Nephron (organoid): ENCODE results near the gene LTB4R.
"Not testable (repeated sequence)": the region's sequence is repeated elsewhere in the genome, so short reads cannot be mapped to it uniquely, and the experiment has no call there.

ENCODE experiments used
- H3K27ac Mint-ChIP-seq, 3 experiments: 2 replicates each; pipeline ENCODE4 v1.8.0; 2020; ENCODE audit warnings: mixed read lengths in 3 of 3, mild to moderate bottlenecking in 2 of 3, moderate library complexity in 1 of 3
- H3K27me3 Mint-ChIP-seq: 2 replicates; pipeline ENCODE4 v1.8.0; 2021; ENCODE audit warnings: low read depth, mild to moderate bottlenecking, moderate library complexity, mixed read lengths
- H3K36me3 Mint-ChIP-seq: 2 replicates; pipeline ENCODE4 v1.8.0; 2020; ENCODE audit warnings: low read depth, mixed read lengths
- H3K4me1 Mint-ChIP-seq: 2 replicates; pipeline ENCODE4 v1.8.0; 2020; ENCODE audit warnings: mixed read lengths
- H3K4me3 Mint-ChIP-seq, 3 experiments: 2 replicates each; pipeline ENCODE4 v1.8.0; 2020; ENCODE audit warnings: mild to moderate bottlenecking in 3 of 3, mixed read lengths in 3 of 3, moderate library complexity in 2 of 3
- H3K9me3 Mint-ChIP-seq: 2 replicates; pipeline ENCODE4 v1.8.0; 2020; ENCODE audit warnings: mixed read lengths
- CTCF ChIP-seq, 3 experiments: fragments of 200-600 bp; sonication (generic); IDR thresholded peaks; one replicate each; pipeline ENCODE4 v1.5.0; 2021; ENCODE audit warnings: antibody characterized with exemption in 3 of 3; ENCODE audit not compliant: unreplicated experiment in 3 of 3

Gene LTB4R

GRCh38 chr14:24351517-24351916 is 40.2 kb downstream of the LTB4R start:
- Mint-ChIP-seq H3K4me1 (no peaks in the 10 kb centered on the region), H3K4me3 (no peak overlapping the region), H3K9me3 (no peaks in the 10 kb centered on the region), H3K27me3 (peaks cover 42% of the 10 kb centered on the region), H3K27ac (no peak overlapping the region), H3K36me3 (no peaks in the 10 kb centered on the region)
- no peak for TF ChIP-seq CTCF (IDR thresholded peaks at IDR 0.05; ENCODE audit: unreplicated experiment in 3 of 3)

DNA sequence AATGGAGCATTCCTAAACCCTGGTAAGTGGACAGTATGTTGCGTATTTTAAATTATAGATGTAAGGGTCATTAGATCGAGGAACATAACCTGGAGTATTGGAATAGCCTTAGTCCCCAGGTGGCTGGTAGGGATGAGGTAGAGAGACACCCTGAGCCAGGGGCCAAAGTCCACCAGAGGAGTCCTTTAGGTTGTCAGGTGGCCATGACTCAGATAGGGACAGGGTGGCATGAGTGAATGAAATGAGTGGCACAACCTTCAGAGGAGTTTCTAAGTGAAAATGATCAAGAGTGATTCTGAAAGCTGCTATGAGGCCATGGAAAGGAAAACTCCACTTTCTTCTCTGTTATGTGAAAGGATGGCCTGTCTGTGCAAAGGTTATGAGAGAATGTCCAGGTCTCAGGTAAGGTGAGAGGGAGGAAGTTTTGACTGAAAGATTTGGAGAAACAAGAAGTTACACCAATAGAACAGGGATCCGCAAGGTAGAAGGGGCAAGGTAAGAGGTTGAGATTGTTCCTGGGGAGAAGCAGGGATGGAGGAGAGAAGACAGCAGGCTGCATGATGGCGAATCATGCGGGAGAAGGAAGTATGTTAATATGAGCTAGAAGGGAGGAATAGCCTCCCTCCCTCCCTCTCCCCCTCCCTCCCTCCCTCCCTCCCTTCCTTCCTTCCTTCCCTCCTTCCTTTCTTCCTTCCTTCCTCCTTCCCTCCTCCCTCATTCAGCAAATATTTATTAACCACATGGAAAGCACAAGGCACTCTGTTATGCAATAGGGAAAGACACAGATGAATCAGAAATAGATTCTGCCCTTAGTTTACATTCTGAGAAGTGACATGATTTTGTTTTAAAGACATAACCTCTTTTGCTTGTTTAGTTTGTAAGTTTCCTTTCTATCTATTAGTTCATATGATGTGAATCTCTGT is 42.5 kb downstream of the LTB4R start:
- no peak overlapping the region for H3K4me3 Mint-ChIP-seq
- H3K36me3 Mint-ChIP-seq, result no peaks in the 10 kb centered on the region
- H3K4me1 Mint-ChIP-seq, result no peaks in the 10 kb centered on the region
- no peak overlapping the region for H3K27ac Mint-ChIP-seq
- no peaks in the 10 kb centered on the region for H3K9me3 Mint-ChIP-seq
- no peak for TF ChIP-seq CTCF (IDR thresholded peaks at IDR 0.05; ENCODE audit: unreplicated experiment in 3 of 3)
- H3K27me3 Mint-ChIP-seq, result peaks cover 48% of the 10 kb centered on the region

DNA sequence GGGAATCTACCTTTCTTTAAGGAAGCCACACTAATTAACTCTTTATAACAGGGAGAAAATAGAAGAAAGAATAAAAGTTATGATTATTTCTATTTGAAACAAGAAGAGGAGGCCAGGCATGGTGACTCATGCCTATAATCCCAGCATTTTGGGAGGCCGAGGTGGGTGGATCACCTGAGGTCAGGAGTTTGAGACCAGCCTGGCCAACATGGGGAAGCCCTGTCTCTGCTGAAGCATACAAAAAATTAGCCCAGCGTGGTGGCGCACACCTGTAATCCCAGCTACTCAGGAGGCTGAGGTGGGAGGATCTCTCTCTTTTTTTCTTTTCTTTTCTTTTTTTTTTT is 43.2 kb downstream of the LTB4R start:
- not testable (repeated sequence) for H3K4me3 Mint-ChIP-seq, H3K4me1 Mint-ChIP-seq, H3K27ac Mint-ChIP-seq, H3K36me3 Mint-ChIP-seq, H3K9me3 Mint-ChIP-seq
- peaks cover 43% of the 10 kb centered on the region for H3K27me3 Mint-ChIP-seq

GRCh38 chr14:24355009-24355408 is 43.7 kb downstream of the LTB4R start:
- TF ChIP-seq CTCF (IDR thresholded peaks at IDR 0.05; ENCODE audit: unreplicated experiment in 3 of 3), result no peak
- H3K27me3 Mint-ChIP-seq, result peaks cover 37% of the 10 kb centered on the region
- H3K4me1 Mint-ChIP-seq, result no peaks in the 10 kb centered on the region
- no peaks in the 10 kb centered on the region for H3K36me3 Mint-ChIP-seq
- H3K4me3 Mint-ChIP-seq, result no peak overlapping the region
- H3K9me3 Mint-ChIP-seq, result no peaks in the 10 kb centered on the region
- H3K27ac Mint-ChIP-seq, result no peak overlapping the region

- Mint-ChIP-seq H3K36me3 (no peaks in the 10 kb centered on the region), H3K4me1 (no peaks in the 10 kb centered on the region), H3K27me3 (peaks cover 34% of the 10 kb centered on the region), H3K27ac (no peak overlapping the region), H3K9me3 (no peaks in the 10 kb centered on the region), H3K4me3 (no peak overlapping the region)
- TF ChIP-seq CTCF (IDR thresholded peaks at IDR 0.05; ENCODE audit: unreplicated experiment in 3 of 3), result no peak
These were observed 44.9 kb downstream of the LTB4R start for GRCh38 chr14:24356208-24356607.

GRCh38 chr14:24360281-24360680 is 49.0 kb downstream of the LTB4R start:
- Mint-ChIP-seq H3K27ac (no peak overlapping the region), H3K27me3 (peaks cover 21% of the 10 kb centered on the region), H3K9me3 (no peaks in the 10 kb centered on the region), H3K4me1 (peaks cover 5% of the 10 kb centered on the region), H3K4me3 (no peak overlapping the region), H3K36me3 (no peaks in the 10 kb centered on the region)
- no peak for TF ChIP-seq CTCF (IDR thresholded peaks at IDR 0.05; ENCODE audit: unreplicated experiment in 3 of 3)
